GM21526 (cell line): ENCODE data around the gene ACSL6.

Experiments used
- ATAC-seq: cut with Tn5 transposase; IDR thresholded peaks from one replicate; pipeline ENCODE4 v1.9.1; 2021; ENCODE audit warnings: moderate library complexity; ENCODE audit not compliant: unreplicated experiment, low FRiP score

Gene ACSL6

DNA sequence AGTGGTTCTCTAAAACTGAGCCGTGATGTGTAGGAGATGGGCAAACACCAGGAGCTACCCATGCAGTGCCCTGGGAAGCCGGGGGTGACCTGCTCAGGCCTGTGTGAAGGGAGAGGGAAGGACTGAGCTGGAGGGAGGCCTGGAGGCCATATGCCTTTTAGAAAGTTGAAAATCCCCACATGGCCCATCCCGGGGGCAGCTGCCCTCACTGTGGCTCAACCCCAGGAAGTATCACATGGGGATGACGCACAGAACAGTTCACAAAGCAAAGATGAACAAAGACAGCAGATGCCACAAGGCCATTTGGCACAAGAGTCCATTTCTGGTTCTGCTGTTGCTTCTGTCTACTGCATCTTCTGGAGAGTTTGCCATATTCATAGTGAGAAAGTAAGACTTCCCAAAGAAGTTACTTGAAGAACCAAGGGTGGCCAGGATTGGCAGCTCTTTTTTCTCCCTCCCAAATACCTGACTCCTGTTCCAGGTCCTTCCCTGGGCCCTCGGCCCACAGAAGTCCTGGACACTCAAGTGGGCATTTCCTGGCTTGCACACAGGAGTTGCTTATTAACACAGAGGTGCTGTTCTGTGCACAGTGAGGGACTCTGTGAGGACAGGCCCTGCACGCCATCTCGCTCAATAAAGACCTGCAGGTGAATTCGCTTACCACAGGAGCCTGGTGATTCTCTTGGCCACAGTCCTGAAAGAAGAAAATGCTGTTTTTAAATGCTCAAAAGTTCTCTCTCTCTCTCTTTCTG, 25.1 kb downstream of the ACSL6 start:
- ATAC-seq: no peak

DNA sequence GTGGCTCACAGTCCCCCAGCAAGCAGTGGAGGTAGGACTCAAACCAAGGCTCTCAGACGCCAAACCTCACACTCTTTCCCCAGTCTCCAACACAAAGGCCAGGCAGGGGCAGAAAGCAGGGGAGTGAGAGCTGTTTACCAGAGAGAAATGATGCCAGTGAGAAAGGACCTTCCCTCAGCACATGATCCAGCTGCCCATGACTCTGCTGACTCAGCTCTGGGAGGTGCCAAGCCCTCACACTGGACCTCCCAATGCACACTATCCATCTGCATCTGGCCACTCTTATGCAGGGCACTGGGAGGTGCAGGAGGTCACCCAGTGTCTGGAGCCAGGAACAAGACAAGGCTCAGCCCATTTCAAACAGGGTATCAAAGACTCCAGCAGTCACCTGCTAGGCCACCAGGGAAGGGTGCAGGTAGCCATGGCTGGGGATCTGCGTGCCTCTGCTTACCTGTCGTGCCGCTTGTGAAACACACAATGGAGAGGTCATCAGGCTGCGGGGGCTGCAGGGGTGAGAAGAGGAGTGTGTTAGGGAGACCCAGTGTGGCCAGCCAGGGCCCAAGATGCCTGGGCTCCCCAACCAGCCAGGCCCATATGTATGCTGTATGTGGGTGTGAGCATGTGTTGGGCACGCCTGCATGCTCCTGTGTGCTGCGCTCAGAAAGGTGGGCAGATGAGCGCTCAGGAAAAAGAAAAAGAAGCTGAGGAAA, 26.3 kb downstream of the ACSL6 start:
- ATAC-seq: no peak

DNA sequence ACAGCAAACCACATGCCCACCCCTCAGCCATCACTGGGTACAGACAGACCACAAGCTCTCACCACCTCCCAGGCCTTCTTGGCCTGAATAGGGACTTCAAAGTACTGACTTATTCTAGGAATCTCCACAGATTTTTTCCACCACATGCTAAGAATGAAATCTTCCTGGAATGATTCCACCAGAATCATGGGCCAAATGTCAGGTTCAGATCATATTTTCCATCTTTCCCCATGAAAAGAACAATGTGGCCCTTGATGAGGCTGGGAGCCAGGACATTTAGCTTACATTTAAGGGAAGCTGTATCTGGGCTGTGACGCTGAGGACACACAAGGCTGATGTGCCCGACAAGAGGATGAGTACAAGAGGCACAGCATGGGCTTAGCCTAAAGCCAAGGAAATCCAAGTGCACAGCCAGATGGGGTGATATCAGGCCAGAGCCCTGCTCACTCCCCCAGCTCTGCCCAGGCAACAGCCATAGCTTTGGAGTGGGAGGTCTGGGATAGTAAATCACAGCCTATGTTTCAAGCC, 28.1 kb downstream of the ACSL6 start:
- ATAC-seq: no peak

DNA sequence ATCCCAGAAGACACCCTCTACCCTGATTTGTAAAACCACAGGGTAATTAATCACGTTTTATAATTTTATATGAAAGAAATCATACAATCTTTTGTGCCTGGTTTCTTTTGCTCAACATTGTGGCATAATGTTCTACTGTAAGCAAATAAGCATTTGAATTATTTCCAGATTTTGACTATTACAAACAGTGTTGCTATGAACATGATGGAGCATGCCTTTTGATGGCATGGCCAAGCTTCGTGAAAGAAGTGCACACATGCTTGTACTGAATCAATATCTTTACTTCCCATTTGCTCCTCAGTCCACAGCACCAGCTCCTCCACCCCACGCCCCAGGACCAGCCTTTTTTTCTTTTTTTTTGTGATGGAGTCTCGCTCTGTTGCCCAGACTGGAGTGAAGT, 29.9 kb downstream of the ACSL6 start:
- ATAC-seq: no peak

DNA sequence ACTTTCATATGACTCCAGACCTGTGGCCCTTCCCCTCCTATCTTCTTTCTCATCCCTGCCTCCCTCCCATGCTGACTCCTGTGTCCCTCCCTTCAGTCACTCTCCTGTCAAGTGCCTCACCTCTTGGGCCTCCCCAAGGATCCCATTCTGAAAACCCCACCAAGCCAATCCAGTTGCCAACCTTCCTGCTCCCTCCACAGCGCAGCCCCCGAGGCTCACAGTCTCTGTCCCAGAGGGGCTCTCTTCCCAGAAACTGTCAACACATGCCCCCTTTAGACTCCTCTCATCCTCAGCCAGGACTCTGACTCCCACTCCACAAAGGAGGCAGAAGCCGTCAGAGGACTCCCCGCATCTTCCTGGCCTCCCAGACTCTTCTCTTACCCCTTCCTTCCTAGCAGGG, 30.8 kb downstream of the ACSL6 start:
- ATAC-seq: no peak

DNA sequence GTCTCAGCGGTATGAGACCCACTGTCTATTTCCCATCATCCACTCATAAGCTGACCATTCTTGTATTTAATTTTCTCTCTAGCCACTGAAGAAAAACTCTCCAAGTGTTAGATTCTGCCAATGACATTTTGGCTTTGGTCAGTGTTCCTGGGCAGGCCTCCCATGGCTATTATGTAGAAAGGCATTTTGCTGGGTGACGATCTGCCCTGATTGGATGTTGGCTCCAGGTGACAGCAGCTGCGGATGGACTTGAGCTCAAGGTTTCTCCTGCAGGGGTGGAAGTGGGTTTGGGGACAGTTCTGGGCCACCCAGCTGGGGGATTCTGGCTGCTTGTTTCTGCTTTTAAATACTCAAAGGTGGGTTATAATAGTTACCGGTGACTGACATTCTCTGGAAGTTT, 31.6 kb downstream of the ACSL6 start:
- ATAC-seq: no peak

DNA sequence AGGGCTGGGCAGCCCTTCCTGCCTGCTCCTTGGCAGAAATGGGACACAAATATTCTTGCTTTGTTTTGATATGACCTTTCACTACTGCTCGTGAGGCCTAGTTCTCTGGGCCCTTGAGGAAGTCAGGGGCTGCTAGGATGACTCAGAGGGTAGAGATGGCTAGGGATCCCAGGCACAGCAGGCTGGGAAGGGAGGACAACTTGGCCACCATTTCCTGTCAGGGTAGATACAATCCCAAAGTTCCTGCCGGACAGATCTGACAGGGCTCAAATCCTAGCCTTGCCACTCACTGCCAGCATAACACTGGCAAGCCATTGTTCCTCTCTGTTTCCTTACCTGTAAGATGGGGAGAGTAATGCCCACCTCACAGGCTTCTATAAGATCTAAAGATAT, 34.2 kb downstream of the ACSL6 start:
- no peak for ATAC-seq

DNA sequence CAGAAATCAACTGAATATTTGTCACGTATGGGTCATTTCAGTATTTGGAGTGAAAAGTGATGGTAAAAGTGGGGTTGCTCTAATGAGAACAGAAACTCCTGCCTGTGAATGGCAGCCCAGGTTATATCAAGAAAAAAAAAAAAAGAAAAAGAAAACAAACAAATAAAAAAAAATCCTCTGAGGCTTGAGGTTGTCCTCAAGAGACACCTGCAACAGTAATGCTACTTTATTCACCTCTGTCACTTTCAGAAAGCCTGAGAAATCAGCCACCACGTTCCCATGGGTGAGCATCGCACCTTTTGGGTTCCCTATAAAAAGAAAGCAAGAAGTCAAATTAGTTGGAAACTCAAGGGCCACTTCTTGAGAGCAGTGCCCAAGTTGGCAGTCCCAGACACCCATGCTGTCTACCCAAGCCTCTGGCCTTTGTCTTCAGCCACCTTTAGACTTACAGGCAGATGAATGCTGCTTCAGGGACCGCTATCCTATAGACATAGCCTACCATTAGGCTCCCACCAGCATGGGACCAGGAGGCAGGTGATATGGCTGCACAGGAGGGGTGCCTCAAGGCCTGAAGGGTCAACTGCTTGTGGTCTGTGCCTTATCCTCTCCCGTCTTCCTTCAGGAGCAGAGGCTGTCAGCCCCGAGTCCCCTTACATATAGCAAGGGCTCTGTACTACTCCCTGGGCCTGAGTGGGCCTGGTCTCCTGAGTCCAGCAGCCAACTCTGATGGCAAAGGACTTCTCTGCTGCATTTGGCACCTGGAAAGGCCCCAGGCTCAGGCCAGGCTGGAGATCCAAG, 34.8 kb downstream of the ACSL6 start:
- no peak for ATAC-seq

DNA sequence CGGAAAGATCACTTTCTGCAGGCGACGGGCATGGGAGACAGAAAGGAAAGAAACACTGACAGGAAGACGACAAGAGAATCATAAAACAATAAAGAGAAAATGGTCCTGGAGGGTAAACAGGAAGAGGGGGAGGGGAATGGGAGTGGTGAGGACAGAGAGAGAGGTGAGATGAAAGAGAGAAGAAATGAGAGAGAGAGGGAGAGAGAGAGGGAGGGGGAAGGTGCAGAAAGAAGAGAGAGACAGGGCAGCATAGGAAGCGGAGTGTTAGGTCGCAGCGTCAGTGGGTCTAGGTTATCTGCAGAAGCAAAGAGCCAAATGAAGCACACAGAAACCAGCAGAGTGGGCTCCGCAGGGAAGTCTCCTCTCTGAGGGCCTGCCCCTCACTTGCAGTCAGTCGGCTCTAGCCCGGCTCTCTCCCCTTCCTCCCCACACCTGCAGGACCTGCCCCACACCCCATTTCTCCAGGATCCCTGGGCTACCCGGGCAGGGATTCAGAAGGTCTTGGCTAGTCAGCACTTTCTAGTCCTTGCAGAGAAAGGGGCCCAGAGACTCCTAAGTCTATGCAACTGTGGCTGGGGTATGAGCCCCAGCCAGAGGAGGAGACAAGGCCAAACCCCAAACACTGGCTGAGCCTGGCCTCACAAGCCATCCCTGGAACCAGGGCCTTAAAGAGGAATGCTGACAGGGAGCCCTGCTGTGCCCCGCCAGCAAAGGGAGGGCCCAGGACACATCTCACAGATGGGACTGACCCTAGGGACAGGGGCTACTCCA, 36.3 kb downstream of the ACSL6 start:
- ATAC-seq: no peak

DNA sequence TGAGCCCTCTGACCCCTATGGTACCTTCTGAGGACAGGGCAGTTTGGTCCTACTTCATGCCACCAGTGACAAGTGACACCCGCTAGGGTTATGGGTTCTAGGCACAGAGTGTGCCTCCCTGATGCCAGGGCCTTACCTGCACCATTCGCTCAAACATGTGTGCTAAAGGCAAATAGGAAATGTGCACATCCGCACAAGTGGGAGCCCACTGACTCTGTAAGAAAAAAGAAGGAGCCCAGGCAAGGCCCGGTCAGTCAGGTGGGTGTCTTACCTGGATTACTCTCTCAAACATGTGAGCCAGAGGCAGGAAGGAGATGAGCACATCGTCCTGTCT, 36.9 kb downstream of the ACSL6 start:
- ATAC-seq: no peak

DNA sequence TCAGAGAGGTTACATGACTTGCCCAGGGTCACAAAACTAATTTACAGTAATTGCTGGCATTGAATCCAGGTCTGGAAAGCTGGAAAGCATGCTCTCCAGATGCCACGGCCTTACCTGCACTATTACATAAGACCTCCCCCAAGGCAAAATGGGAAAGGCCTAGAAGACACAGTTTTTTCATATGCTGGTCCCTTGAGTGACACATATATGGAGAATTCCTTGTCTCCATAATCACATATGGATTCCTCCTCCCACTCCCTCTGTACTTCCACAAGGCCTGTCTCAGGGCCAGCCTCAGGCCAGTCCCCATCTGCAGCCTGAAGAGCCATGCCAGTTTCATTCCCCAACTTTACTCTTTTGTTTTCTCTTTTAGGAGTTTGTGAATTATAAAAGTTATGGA, 37.4 kb downstream of the ACSL6 start:
- no peak for ATAC-seq

DNA sequence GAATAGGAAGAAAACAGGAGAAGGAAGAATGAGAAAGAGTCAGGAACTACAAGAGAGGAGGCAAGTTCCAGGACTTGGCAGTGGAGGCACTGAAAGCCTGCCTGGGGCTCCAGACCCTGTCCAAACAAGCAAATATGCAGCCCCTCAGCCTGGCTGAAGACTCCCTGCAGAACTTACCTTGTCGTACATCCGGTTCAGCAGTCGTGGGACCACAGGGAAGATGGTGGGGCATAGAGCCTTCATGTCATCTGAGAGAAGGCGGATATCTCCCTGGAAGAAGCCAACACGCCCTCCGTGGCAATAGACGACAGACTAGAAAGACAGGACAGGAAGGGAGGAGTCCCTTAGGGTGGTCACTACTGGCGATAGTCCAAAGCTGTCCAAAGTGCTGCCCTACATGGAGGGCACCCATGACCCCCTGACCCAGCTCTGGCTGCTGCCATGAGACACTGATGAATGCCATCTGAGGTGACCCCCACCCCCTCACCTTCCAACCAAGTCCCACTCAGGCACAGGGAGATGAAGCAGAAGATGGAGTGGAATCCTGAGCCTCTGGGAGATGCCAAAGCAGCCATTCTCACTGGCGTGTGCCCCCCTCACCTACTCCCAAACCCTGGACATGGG, 38.3 kb downstream of the ACSL6 start:
- ATAC-seq: no peak

DNA sequence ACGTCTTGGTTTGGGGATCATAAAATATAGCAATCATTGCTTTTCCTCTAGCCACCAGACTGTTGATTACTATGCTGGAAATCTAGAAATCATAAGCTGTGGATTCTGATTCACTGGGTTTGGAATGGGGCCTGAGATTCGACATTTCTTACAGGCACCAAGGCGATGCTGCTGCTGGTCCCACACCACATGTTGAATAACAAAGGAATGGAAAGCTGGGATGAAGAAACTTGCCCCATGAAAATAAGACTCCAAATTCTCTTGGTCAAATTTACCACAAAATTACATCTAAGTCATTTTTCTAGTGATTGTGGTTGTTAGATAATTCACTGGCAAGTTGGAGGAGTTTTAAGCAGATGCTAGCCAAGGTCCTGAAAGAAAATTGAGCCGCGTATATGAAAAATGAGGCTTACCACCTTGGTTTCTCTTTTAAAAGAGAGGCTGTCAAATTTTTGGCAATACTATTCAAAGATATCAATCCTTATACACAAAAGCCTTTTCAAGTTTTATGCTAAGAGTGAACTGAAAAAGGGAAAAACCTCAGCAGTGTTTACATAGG, 43.0 kb downstream of the ACSL6 start:
- ATAC-seq: no peak

DNA sequence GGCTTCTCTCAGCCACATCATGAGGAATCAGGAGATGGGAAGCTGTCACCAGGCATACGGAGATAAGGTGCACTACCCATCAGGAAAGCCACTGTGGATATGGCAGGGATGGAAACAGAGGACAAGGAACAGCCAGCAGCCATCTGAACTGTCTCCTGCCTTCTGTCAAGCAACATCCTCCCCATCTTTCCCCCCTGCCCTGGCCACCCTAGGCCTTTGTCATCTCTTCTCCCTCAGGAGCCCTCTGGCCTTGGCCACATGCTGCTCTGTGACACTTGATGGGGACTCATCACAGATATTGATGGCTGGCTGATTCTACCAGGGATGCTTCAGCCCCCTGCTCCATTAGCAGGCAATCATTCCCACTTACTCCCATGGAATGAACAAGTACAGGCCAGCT, 44.9 kb downstream of the ACSL6 start:
- ATAC-seq: no peak

DNA sequence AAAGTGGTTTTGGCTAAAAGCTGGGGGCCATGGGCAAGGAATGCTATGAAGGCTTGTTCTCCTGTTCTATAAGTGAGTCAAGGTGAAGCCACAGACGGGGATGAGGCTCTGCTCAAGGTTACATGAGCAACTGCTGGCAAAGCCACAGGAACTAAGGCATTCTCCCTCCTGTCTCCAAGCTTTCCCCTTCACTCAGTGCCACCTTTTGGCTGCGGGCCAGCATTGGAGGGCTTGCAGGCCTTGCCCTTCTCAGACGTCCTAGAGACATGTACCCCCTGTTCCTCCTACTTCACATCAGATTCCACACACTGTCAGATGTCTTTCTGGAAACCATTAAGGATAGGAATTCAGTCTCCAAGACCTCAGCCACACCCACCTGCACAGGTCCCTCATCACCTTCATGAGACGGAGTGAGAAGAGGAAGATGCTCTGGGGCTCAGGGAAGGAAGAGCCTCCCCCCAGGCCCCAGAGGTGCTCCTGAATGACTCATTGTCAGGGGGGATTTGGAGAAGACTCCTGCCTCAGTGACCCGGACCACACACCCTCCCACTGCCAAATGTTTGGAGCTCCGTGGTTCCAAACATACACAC, 45.5 kb downstream of the ACSL6 start:
- no peak for ATAC-seq

DNA sequence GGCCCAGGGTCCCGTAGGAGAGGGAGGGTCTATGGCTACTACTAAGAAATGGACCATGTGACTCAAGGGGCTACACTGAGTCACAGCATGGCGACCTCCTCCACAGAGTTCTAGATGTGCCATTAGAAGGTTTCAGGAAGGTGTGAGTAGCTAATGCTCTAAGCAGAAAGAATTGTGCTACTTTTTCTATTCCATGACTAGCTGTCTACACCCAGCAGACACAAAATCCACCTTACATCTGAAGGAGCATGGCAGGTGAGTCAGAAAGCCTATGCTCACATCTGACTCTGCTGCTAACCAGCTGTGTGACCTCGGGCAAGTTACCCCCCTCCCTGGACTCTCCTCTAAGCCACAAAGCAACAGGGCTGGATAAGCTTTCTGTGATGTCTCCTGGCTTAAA, 51.6 kb downstream of the ACSL6 start:
- no peak for ATAC-seq

DNA sequence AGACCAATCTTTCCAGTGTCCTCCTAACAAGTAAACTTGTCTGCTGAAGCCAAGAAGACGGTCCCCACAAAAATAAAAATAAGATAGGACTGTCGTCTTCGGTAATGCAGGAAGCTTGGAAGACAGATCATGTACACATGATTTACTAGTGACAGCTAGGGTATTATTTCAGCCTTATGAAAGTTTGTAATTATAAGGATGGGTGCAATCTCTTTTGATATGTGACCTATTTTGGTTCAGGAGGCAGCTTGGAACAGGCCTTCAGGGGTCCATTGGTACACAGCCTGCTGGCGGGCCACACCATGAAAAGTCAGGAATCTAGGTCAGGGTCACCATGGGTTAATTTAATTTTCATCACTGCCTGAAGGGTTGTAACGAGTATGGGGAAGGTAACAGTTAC, 52.3 kb downstream of the ACSL6 start:
- ATAC-seq: no peak

DNA sequence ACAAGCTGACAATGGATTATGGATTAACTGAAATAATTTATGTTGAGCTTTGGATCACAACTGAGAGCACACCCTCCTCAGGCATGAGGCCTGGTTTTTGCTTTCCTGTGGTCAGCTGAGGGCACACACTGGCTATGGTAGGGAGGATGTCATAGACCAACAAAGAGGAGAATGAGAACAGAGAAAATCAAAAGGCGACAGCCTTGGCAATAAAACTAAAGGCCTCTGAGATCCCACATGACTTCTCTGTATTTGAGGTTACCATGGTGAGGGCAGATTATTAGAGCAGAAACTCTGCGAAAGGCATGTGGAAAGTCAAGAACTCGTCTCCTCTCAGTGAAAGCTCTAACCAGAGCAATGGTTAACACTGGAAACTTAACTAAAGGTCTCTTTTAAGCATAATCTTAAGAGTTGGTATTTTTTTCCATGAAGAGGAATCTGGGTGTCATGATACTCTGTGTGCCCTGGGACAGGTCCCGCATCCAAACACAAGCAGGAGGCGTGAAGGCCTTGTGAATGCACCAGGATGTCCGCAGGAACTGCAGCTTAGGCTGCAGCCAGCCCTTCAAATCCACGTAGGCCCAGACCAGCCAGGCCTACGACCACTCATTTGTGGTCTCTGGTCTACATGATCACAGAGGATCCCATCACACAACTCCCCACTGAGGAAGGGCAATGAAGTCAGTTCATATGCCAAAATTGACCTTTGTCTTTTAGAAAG, 53.6 kb downstream of the ACSL6 start:
- ATAC-seq: no peak

DNA sequence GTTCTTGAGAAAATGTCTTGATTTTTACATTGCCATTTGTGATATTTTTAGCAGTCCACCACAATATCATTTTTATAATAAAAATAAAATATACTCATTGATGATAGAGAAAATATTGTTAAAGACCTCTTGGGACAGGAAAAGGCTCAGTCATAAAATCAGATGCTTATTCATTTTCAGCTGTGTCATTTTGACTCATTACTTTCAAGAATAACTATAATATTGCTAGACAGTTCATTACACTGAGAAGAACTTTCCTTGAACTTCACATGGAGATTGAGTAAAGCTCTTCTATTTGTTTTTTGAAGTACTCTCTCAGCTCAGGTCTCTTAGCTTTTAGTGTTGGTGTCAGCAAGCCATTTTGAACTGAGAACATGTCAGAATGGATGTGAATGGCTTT, 57.5 kb downstream of the ACSL6 start:
- ATAC-seq: no peak
